Measurements from ENCODE around the gene RGS3. TPM values are rescaled to one million over a fixed set of nuclear protein-coding genes. Genes with fewer than 3 reads are reported as not detected.

RGS3 gene
- total and polyA plus RNA-seq, 11 donors: 93.4 to 214 (median 134) TPM

- Histone ChIP-seq H3K27me3 (no peaks in the 10 kb centered on the region), H3K27ac (peak overlapping the region; percentile 60 to 95 (median 86)), H3K4me3 (no peak overlapping the region), H3K4me1 (peaks cover 0 to 81% (median 57%) of the 10 kb centered on the region in 12 donors), H3K36me3 (no peaks in the 10 kb centered on the region), H3K9me3 (no peaks in the 10 kb centered on the region)
- TF ChIP-seq CTCF (IDR thresholded peaks at IDR 0.05) (no peak), POLR2A (IDR thresholded peaks at IDR 0.05) (no peak)
- DNase-seq (peak; percentile 88 to 93 (median 89)), ATAC-seq (peak; percentile 67 to 85 (median 81))
- WGBS, 4 donors: 27 to 48% (median 35%) methylated on average over 11 to 14 of the region's 14 CpGs
- intact Hi-C loops (cut with DNase I): loop anchor here in 6 of 10 donors (1.0 to 2.0 kb wide), 3 partner anchors 27 to 33 kb away; no protein-coding TSS in a partner anchor
These were observed 157.8 kb downstream of the RGS3 start for GRCh38 chr9:113621309-113621791.

- no peak overlapping the region for H3K4me3 ChIP-seq
- no peak for ATAC-seq
- H3K36me3 ChIP-seq: no peaks in the 10 kb centered on the region
- H3K27ac ChIP-seq: peak overlapping the region; percentile 3 to 95 (median 86)
- no peaks in the 10 kb centered on the region for H3K9me3 ChIP-seq
- peaks cover 0 to 81% (median 57%) of the 10 kb centered on the region in 12 donors for H3K4me1 ChIP-seq
- no peak for TF ChIP-seq POLR2A (IDR thresholded peaks at IDR 0.05)
- no peak for TF ChIP-seq CTCF (IDR thresholded peaks at IDR 0.05)
- H3K27me3 ChIP-seq: no peaks in the 10 kb centered on the region
- intact Hi-C loops (cut with DNase I): loop anchor here in 6 of 10 donors (1.0 to 2.0 kb wide), 3 partner anchors 27 to 33 kb away; no protein-coding TSS in a partner anchor
- 68 to 78% (median 74%) methylated on average over 2 of the region's 2 CpGs for WGBS, 4 donors
- DNase-seq: peak in 2 of 5 donors; percentile 4 to 14
These were observed 158.5 kb downstream of the RGS3 start for GRCh38 chr9:113621980-113622379.

- no peaks in the 10 kb centered on the region for H3K9me3 ChIP-seq
- TF ChIP-seq POLR2A (IDR thresholded peaks at IDR 0.05) (no peak), CTCF (IDR thresholded peaks at IDR 0.05) (no peak)
- ATAC-seq (peak in 2 of 4 donors; percentile 17 to 26), DNase-seq (peak in 3 of 5 donors; percentile 20 to 61 (median 37))
- H3K4me1 ChIP-seq: peaks cover 0 to 81% (median 60%) of the 10 kb centered on the region in 12 donors
- intact Hi-C loops (cut with DNase I): no loop called here
- peak overlapping the region in 4 of 12 donors; percentile 10 to 95 (median 90) for H3K27ac ChIP-seq
- no peaks in the 10 kb centered on the region for H3K27me3 ChIP-seq
- H3K36me3 ChIP-seq: no peaks in the 10 kb centered on the region
- no peak overlapping the region for H3K4me3 ChIP-seq
- 67 to 75% (median 70%) methylated on average over 8 of the region's 8 CpGs for WGBS, 4 donors
These were observed 159.3 kb downstream of the RGS3 start for GRCh38 chr9:113622600-113623400.

- no peaks in the 10 kb centered on the region for H3K36me3 ChIP-seq
- ATAC-seq (no peak), DNase-seq (no peak)
- 94 to 97% (median 96%) methylated on average over 9 of the region's 9 CpGs for WGBS, 4 donors
- no peaks in the 10 kb centered on the region for H3K27me3 ChIP-seq
- intact Hi-C loops (cut with DNase I): no loop called here
- peaks cover 0 to 73% (median 57%) of the 10 kb centered on the region in 12 donors for H3K4me1 ChIP-seq
- no peaks in the 10 kb centered on the region for H3K9me3 ChIP-seq
- TF ChIP-seq POLR2A (IDR thresholded peaks at IDR 0.05) (no peak), CTCF (IDR thresholded peaks at IDR 0.05) (no peak)
- H3K27ac ChIP-seq: no peak overlapping the region
- H3K4me3 ChIP-seq: no peak overlapping the region
These were observed 160.4 kb downstream of the RGS3 start for GRCh38 chr9:113623851-113624485.
